ENCODE measurements around the gene CROCC2. TPM values are rescaled to one million over a fixed set of nuclear protein-coding genes. Genes with fewer than 3 reads are reported as not detected.

CROCC2 gene
- total RNA-seq, 2 experiments from 2014 or later: not detected

GRCh38 chr2:240886023-240886565 lies 20.0 kb upstream of the CROCC2 start:
- H3K27ac ChIP-seq (ENCODE audit: low read depth, low read length, poor library complexity, severe bottlenecking): no peak overlapping the region
- no peaks in the 10 kb centered on the region for H4K20me1 ChIP-seq (ENCODE audit: insufficient read depth, low read length)
- no peaks in the 10 kb centered on the region for H3K4me1 ChIP-seq (ENCODE audit: insufficient read depth, low read length, poor library complexity, severe bottlenecking)
- no peak for DNase-seq (ENCODE audit: low spot score)
- CTCF ChIA-PET (ENCODE audit: unreplicated experiment): no interaction called here
- BruUV-seq (replicated peaks): no TSS peak
- POLR2A ChIA-PET: no interaction called here
- no peak overlapping the region for H3K4me2 ChIP-seq (ENCODE audit: low read length)
- H3K4me3 ChIP-seq (ENCODE audit: low read depth, low read length, poor library complexity, severe bottlenecking): no peak overlapping the region
- TF ChIP-seq EZH2phosphoT487 (IDR thresholded peaks at IDR 0.05; ENCODE audit: borderline replicate concordance, low read depth, low read length) (no peak), CTCF (conservative IDR thresholded peaks at IDR 0.05; ENCODE audit: low read length) (no peak)
- H2AFZ ChIP-seq (ENCODE audit: low read length): no peak overlapping the region
- intact Hi-C loops (cut with micrococcal nuclease; ENCODE audit: unreplicated experiment): no loop called here
- no peaks in the 10 kb centered on the region for H3K36me3 ChIP-seq (ENCODE audit: insufficient read depth, low read length)
- H3K9me2 ChIP-seq (ENCODE audit: insufficient read depth, low read length): no peaks in the 10 kb centered on the region
- H3K9me3 ChIP-seq (ENCODE audit: low read length): no peaks in the 10 kb centered on the region
- H3K79me2 ChIP-seq (ENCODE audit: insufficient read depth, low read depth, low read length): no peaks in the 10 kb centered on the region

- POLR2A ChIA-PET: no interaction called here
- CTCF ChIA-PET (ENCODE audit: unreplicated experiment): no interaction called here
- H2AFZ ChIP-seq (ENCODE audit: low read length): no peak overlapping the region
- no peaks in the 10 kb centered on the region for H3K4me1 ChIP-seq (ENCODE audit: insufficient read depth, low read length, poor library complexity, severe bottlenecking)
- no peak for DNase-seq (ENCODE audit: low spot score)
- H3K4me3 ChIP-seq (ENCODE audit: low read depth, low read length, poor library complexity, severe bottlenecking): no peak overlapping the region
- intact Hi-C loops (cut with micrococcal nuclease; ENCODE audit: unreplicated experiment): no loop called here
- H3K9me3 ChIP-seq (ENCODE audit: low read length): no peaks in the 10 kb centered on the region
- no peaks in the 10 kb centered on the region for H3K9me2 ChIP-seq (ENCODE audit: insufficient read depth, low read length)
- H3K79me2 ChIP-seq (ENCODE audit: insufficient read depth, low read depth, low read length): no peaks in the 10 kb centered on the region
- H4K20me1 ChIP-seq (ENCODE audit: insufficient read depth, low read length): no peaks in the 10 kb centered on the region
- no peaks in the 10 kb centered on the region for H3K36me3 ChIP-seq (ENCODE audit: insufficient read depth, low read length)
- TF ChIP-seq CTCF (conservative IDR thresholded peaks at IDR 0.05; ENCODE audit: low read length) (no peak), EZH2phosphoT487 (IDR thresholded peaks at IDR 0.05; ENCODE audit: borderline replicate concordance, low read depth, low read length) (no peak)
- BruUV-seq (replicated peaks): no TSS peak
- no peak overlapping the region for H3K27ac ChIP-seq (ENCODE audit: low read depth, low read length, poor library complexity, severe bottlenecking)
- no peak overlapping the region for H3K4me2 ChIP-seq (ENCODE audit: low read length)
Observed at GRCh38 chr2:240886678-240887609, 19.2 kb upstream of the CROCC2 start.

GRCh38 chr2:240887631-240888030 lies 18.5 kb upstream of the CROCC2 start:
- TF ChIP-seq CTCF (conservative IDR thresholded peaks at IDR 0.05; ENCODE audit: low read length) (no peak), EZH2phosphoT487 (IDR thresholded peaks at IDR 0.05; ENCODE audit: borderline replicate concordance, low read depth, low read length) (no peak)
- Histone ChIP-seq H3K79me2 (ENCODE audit: insufficient read depth, low read depth, low read length) (no peaks in the 10 kb centered on the region), H4K20me1 (ENCODE audit: insufficient read depth, low read length) (no peaks in the 10 kb centered on the region), H3K36me3 (ENCODE audit: insufficient read depth, low read length) (no peaks in the 10 kb centered on the region), H3K4me1 (ENCODE audit: insufficient read depth, low read length, poor library complexity, severe bottlenecking) (no peaks in the 10 kb centered on the region), H3K9me3 (ENCODE audit: low read length) (no peaks in the 10 kb centered on the region), H3K4me2 (ENCODE audit: low read length) (no peak overlapping the region), H3K4me3 (ENCODE audit: low read depth, low read length, poor library complexity, severe bottlenecking) (no peak overlapping the region), H2AFZ (ENCODE audit: low read length) (no peak overlapping the region), H3K27ac (ENCODE audit: low read depth, low read length, poor library complexity, severe bottlenecking) (no peak overlapping the region), H3K9me2 (ENCODE audit: insufficient read depth, low read length) (no peaks in the 10 kb centered on the region)
- ChIA-PET POLR2A (no interaction called here), CTCF (ENCODE audit: unreplicated experiment) (no interaction called here)
- BruUV-seq (replicated peaks): no TSS peak
- intact Hi-C loops (cut with micrococcal nuclease; ENCODE audit: unreplicated experiment): no loop called here
- no peak for DNase-seq (ENCODE audit: low spot score)
